HFFc6 (cell line): ENCODE measurements around the gene IL1F10. TPM values are rescaled to one million over a fixed set of nuclear protein-coding genes. Genes with fewer than 3 reads are reported as not detected.

ENCODE experiments used
- DNase-seq: peaks from one replicate; pipeline ENCODE4 v3.0.0-alpha.2; 2018
- H3K27ac Mint-ChIP-seq: 2 replicates; pipeline ENCODE4 v1.8.0; 2020; ENCODE audit warnings: mild to moderate bottlenecking, mixed read lengths
- H3K27me3 Mint-ChIP-seq: 2 replicates; pipeline ENCODE4 v1.8.0; 2021; ENCODE audit warnings: mild to moderate bottlenecking, moderate library complexity, mixed read lengths; ENCODE audit not compliant: insufficient read depth
- H3K36me3 Mint-ChIP-seq: 2 replicates; pipeline ENCODE4 v1.8.0; 2021; ENCODE audit warnings: low read depth, mixed read lengths
- H3K4me1 Mint-ChIP-seq: 2 replicates; pipeline ENCODE4 v1.8.0; 2020; ENCODE audit warnings: low read depth, mixed read lengths
- H3K4me3 Mint-ChIP-seq: 2 replicates; pipeline ENCODE4 v1.8.0; 2020; ENCODE audit warnings: mild to moderate bottlenecking, moderate library complexity, mixed read lengths
- H3K9me3 Mint-ChIP-seq: 2 replicates; pipeline ENCODE4 v1.8.0; 2020; ENCODE audit warnings: mild to moderate bottlenecking, mixed read lengths
- CTCF ChIP-seq: fragments of 200-600 bp; sonication (generic); IDR thresholded peaks from 2 replicates; pipeline ENCODE4 v1.5.0; 2021; ENCODE audit warnings: antibody characterized with exemption, mild to moderate bottlenecking
- total RNA-seq, 6 experiments: library from RNA; stranded (reverse); fragmentation: NEBNext Ultra II Directional; extraction: Animal tissue kit (Norgen Biotek cat#: 25700); gene quantifications; 2 replicates in 1 of 6; 3 replicates in 5 of 6; pipeline ENCODE4 v1.2.3, GENCODE V29; 2021

The IL1F10 gene
- total RNA-seq, 6 experiments from 2014 or later = not detected

GRCh38 chr2:113088213-113088992, 20.6 kb downstream of the IL1F10 start:
- Mint-ChIP-seq H3K27me3 (peaks cover 12% of the 10 kb centered on the region), H3K9me3 (no peaks in the 10 kb centered on the region), H3K27ac (no peak overlapping the region), H3K36me3 (no peaks in the 10 kb centered on the region), H3K4me3 (no peak overlapping the region), H3K4me1 (no peaks in the 10 kb centered on the region)
- TF ChIP-seq CTCF = no peak
- no peak for DNase-seq

GRCh38 chr2:113089916-113090315, 22.1 kb downstream of the IL1F10 start:
- Mint-ChIP-seq H3K4me1 (no peaks in the 10 kb centered on the region), H3K27me3 (peaks cover 9% of the 10 kb centered on the region), H3K27ac (no peak overlapping the region), H3K36me3 (no peaks in the 10 kb centered on the region), H3K4me3 (no peak overlapping the region), H3K9me3 (peaks cover 1% of the 10 kb centered on the region; the same call in 1 of the 2 replicates)
- no peak for DNase-seq
- TF ChIP-seq CTCF = no peak

- Mint-ChIP-seq H3K4me1 (no peaks in the 10 kb centered on the region), H3K36me3 (no peaks in the 10 kb centered on the region)
Observed at GRCh38 chr2:113091231-113091896, 23.6 kb downstream of the IL1F10 start.

GRCh38 chr2:113092864-113093612, 25.3 kb downstream of the IL1F10 start:
- Mint-ChIP-seq H3K9me3 (peaks cover 13% of the 10 kb centered on the region; the same call in 1 of the 2 replicates), H3K36me3 (no peaks in the 10 kb centered on the region)

More at GRCh38 chr2:113091231-113091896, 23.6 kb downstream of the IL1F10 start:
- TF ChIP-seq CTCF = no peak
- Mint-ChIP-seq H3K27me3 (peaks cover 4% of the 10 kb centered on the region), H3K4me3 (no peak overlapping the region), H3K27ac (no peak overlapping the region), H3K9me3 (peaks cover 6% of the 10 kb centered on the region; the same call in 1 of the 2 replicates)
- no peak for DNase-seq

More at GRCh38 chr2:113092864-113093612, 25.3 kb downstream of the IL1F10 start:
- H3K4me1 Mint-ChIP-seq = no peaks in the 10 kb centered on the region
- no peak for DNase-seq
- H3K27ac Mint-ChIP-seq = no peak overlapping the region
- peaks cover 4% of the 10 kb centered on the region for H3K27me3 Mint-ChIP-seq
- no peak for TF ChIP-seq CTCF
- no peak overlapping the region for H3K4me3 Mint-ChIP-seq
